Panc1 (cell line): Measurements from ENCODE around the gene SH3BGR. TPM values are rescaled to one million over a fixed set of nuclear protein-coding genes. Genes with fewer than 3 reads are reported as not detected.

Source experiments
- ATAC-seq: fragments of 200-7000 bp; cut with Tn5 transposase; 2 replicates; pipeline ENCODE4 v1.9.1; 2020; ENCODE audit warnings: mild to moderate bottlenecking, moderate library complexity
- BruUV-seq: library from RNA; stranded (reverse); fragments of 400-500 nt; replicated peaks from 2 replicates; lab custom pipeline; 2021; lab: Mats Ljungman, UMichigan
- CTCF ChIA-PET: fragments of 300-600 bp; sonication (Branson Sonifier 250); formaldehyde crosslinking; loops from one replicate; lab custom pipeline; 2022; ENCODE audit warnings: antibody characterized with exemption; lab: Charles Lee
- POLR2A ChIA-PET: fragments of 300-600 bp; sonication (Branson Sonifier 250); formaldehyde crosslinking; loops from one replicate; lab custom pipeline; 2022; ENCODE audit warnings: antibody characterized with exemption; lab: Charles Lee
- DNase-seq: peaks from one replicate; pipeline ENCODE4 v3.0.0-alpha.2; 2010; ENCODE audit warnings: low read depth, low spot score
- H3K27ac ChIP-seq: 2 replicates; pipeline ENCODE4 v1.5.1; 2011; ENCODE audit warnings: mild to moderate bottlenecking, low read length, inconsistent platforms
- H3K27me3 ChIP-seq: fragments of 200-500 bp; sonication (Bioruptor generic); 2 replicates; pipeline ENCODE4 v1.6.0; 2014; ENCODE audit warnings: low read length, inconsistent platforms; ENCODE audit not compliant: control insufficient read depth, insufficient read depth
- H3K36me3 ChIP-seq: fragments of 200-500 bp; sonication (Bioruptor generic); 2 replicates; pipeline ENCODE4 v1.5.1; 2014; ENCODE audit warnings: inconsistent platforms, mild to moderate bottlenecking, low read length, moderate library complexity; ENCODE audit not compliant: control insufficient read depth, insufficient read depth
- H3K4me1 ChIP-seq: 2 replicates; pipeline ENCODE4 v1.5.1; 2011; ENCODE audit warnings: inconsistent platforms, mild to moderate bottlenecking, low read length, moderate library complexity; ENCODE audit not compliant: control insufficient read depth, insufficient read depth
- H3K4me3 ChIP-seq, 2 experiments: 2 replicates each; pipeline ENCODE4 v1.5.1; 2011 to 2012; ENCODE audit warnings: low read depth in 2 of 2, low read length in 2 of 2, mild to moderate bottlenecking in 2 of 2, inconsistent platforms in 1 of 2, moderate library complexity in 1 of 2
- H3K9me3 ChIP-seq: fragments of 200-500 bp; sonication (Bioruptor generic); 2 replicates; pipeline ENCODE4 v1.5.1; 2014; ENCODE audit warnings: low read depth, mild to moderate bottlenecking, inconsistent platforms, low read length, moderate library complexity; ENCODE audit not compliant: control insufficient read depth, insufficient read depth
- POLR2AphosphoS5 ChIP-seq: IDR thresholded peaks from 2 replicates; pipeline ENCODE4 v1.6.1; 2012; ENCODE audit warnings: mild to moderate bottlenecking, low read depth, low read length, moderate library complexity
- SIN3A ChIP-seq: IDR thresholded peaks from 2 replicates; pipeline ENCODE4 v1.6.1; 2012; ENCODE audit warnings: low read depth, mild to moderate bottlenecking, low read length, moderate library complexity, borderline replicate concordance; ENCODE audit not compliant: insufficient read depth
- TCF7L2 ChIP-seq: IDR thresholded peaks from 2 replicates; pipeline ENCODE4 v1.6.1; 2011; ENCODE audit warnings: mild to moderate bottlenecking, low read depth, low read length, inconsistent platforms
- in situ Hi-C: cut with HindIII; loops from 2 replicates; pipeline ENCODE4 v1.10.0; 2016; ENCODE audit warnings: low sequenced_read_pairs, low pct_unique_long_range_greater_than_20kb
- intact Hi-C: fragments of 100-400 bp; cut with micrococcal nuclease; formaldehyde crosslinking; loops from one replicate; pipeline ENCODE4 v1.10.0; 2022; ENCODE audit not compliant: unreplicated experiment
- total RNA-seq: library from RNA; stranded (reverse); gene quantifications from one replicate; pipeline ENCODE4 v1.2.1, GENCODE V29; 2021; ENCODE audit not compliant: unreplicated experiment
- TF ChIP-seq, protein P1 (sequence below), 2 experiments: IDR thresholded peaks; 2 replicates each; pipeline ENCODE4 v1.6.1; 2011 to 2012; ENCODE audit warnings: low read depth in 2 of 2, control low read depth in 1 of 2, low read length in 1 of 2, mild to moderate bottlenecking in 1 of 2, moderate library complexity in 1 of 2; ENCODE audit not compliant: insufficient read depth in 1 of 2
- TF ChIP-seq, protein P2 (sequence below): fragments of 450-650 bp; IDR thresholded peaks from 2 replicates; pipeline ENCODE4 v1.5.1; 2017; ENCODE audit warnings: mild to moderate bottlenecking

The SH3BGR gene
- total RNA-seq, 1 experiment from 2014 or later = 1.7 TPM

DNA sequence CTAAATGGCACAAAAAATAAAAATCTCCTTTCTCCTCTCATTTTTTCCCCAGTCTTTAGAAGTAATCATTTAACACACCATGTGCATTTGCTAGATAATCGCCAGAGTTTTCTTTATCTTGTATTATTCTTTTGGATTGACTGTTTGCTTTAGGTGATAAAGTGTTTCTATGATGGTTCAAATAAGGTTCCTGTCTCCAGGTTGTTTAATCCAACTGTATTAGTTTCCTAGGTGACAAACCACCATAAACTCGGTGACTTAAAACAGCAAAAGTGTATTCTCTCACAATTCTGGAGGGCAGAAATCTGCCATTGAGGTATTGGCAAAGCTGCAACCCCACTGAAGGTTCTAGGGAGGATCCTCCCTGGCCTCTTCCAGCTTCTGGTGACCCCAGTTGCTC is 109.4 kb downstream of the SH3BGR start:
- no peak for DNase-seq
- no peak for ATAC-seq
- H3K36me3 ChIP-seq = no peaks in the 10 kb centered on the region
- H3K27me3 ChIP-seq = no peaks in the 10 kb centered on the region
- no TSS peak for BruUV-seq
- H3K4me1 ChIP-seq = no peaks in the 10 kb centered on the region
- H3K27ac ChIP-seq = no peak overlapping the region
- POLR2A ChIA-PET = no interaction called here
- H3K4me3 ChIP-seq = no peak overlapping the region
- CTCF ChIA-PET = no interaction called here
- intact Hi-C loops (no loop called here), in situ Hi-C loops (no loop called here)
- H3K9me3 ChIP-seq = no peaks in the 10 kb centered on the region
- TF ChIP-seq TCF7L2 (no peak), SIN3A (no peak), POLR2AphosphoS5 (no peak)
- TF ChIP-seq, protein P1, sequence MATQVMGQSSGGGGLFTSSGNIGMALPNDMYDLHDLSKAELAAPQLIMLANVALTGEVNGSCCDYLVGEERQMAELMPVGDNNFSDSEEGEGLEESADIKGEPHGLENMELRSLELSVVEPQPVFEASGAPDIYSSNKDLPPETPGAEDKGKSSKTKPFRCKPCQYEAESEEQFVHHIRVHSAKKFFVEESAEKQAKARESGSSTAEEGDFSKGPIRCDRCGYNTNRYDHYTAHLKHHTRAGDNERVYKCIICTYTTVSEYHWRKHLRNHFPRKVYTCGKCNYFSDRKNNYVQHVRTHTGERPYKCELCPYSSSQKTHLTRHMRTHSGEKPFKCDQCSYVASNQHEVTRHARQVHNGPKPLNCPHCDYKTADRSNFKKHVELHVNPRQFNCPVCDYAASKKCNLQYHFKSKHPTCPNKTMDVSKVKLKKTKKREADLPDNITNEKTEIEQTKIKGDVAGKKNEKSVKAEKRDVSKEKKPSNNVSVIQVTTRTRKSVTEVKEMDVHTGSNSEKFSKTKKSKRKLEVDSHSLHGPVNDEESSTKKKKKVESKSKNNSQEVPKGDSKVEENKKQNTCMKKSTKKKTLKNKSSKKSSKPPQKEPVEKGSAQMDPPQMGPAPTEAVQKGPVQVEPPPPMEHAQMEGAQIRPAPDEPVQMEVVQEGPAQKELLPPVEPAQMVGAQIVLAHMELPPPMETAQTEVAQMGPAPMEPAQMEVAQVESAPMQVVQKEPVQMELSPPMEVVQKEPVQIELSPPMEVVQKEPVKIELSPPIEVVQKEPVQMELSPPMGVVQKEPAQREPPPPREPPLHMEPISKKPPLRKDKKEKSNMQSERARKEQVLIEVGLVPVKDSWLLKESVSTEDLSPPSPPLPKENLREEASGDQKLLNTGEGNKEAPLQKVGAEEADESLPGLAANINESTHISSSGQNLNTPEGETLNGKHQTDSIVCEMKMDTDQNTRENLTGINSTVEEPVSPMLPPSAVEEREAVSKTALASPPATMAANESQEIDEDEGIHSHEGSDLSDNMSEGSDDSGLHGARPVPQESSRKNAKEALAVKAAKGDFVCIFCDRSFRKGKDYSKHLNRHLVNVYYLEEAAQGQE (IDR thresholded peaks at IDR 0.05; ENCODE audit: insufficient read depth in 1 of 2, low read depth in 2 of 2, low read length in 1 of 2) = no peak
- TF ChIP-seq, protein P2, sequence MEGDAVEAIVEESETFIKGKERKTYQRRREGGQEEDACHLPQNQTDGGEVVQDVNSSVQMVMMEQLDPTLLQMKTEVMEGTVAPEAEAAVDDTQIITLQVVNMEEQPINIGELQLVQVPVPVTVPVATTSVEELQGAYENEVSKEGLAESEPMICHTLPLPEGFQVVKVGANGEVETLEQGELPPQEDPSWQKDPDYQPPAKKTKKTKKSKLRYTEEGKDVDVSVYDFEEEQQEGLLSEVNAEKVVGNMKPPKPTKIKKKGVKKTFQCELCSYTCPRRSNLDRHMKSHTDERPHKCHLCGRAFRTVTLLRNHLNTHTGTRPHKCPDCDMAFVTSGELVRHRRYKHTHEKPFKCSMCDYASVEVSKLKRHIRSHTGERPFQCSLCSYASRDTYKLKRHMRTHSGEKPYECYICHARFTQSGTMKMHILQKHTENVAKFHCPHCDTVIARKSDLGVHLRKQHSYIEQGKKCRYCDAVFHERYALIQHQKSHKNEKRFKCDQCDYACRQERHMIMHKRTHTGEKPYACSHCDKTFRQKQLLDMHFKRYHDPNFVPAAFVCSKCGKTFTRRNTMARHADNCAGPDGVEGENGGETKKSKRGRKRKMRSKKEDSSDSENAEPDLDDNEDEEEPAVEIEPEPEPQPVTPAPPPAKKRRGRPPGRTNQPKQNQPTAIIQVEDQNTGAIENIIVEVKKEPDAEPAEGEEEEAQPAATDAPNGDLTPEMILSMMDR = no peak

DNA sequence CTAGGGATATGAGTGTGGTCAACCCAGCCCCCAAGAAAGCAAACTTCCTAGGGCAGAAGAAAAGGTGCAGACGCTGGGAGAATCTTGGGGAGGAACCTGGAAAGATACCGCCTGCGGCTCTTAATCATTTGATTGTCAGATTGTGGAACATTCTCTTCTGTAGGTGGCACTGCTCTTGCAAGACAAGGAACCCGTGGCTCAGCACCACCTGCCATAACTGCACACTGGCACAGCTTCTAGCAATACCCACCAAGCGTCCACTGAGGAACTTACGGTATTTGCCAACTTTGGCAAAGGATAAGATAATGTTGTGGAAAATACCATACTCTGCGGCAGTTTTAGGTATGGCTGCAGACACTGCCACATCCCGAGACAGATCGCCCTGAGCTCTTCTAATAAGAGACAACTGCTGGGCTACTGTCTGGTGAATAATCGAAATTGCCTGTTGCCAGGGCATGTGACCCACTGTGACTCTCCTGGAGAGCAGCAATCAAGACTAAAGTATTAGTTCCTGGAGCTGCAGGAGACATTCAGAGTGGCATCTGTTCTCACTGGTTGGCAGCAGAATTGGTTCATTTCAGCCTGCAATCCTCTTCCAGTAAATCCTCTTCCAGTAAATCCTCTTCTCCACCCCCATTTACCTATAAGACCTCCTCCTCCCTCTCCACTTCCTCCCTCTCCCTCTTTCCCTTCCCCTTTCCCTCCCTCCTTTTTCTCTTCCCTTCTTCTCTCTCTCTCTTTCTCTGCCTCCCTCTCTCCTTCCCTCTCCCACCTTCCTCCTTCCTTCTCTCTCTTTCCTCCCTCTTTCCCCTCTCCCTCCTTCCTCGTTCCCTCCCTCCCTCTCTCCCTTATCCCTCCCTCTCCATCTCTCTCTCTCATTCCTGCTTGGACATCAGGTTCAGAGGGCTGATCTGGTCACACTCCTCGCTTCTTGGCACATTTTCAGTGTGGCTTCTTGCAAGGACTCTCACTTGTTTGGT is 111.3 kb downstream of the SH3BGR start:
- no peaks in the 10 kb centered on the region for H3K36me3 ChIP-seq
- CTCF ChIA-PET = no interaction called here
- no peaks in the 10 kb centered on the region for H3K4me1 ChIP-seq
- BruUV-seq = no TSS peak
- intact Hi-C loops (no loop called here), in situ Hi-C loops (no loop called here)
- H3K4me3 ChIP-seq = no peak overlapping the region
- TF ChIP-seq POLR2AphosphoS5 = no peak
- TF ChIP-seq, protein P1 (IDR thresholded peaks at IDR 0.05; ENCODE audit: insufficient read depth in 1 of 2, low read depth in 2 of 2, low read length in 1 of 2) = no peak
- TF ChIP-seq SIN3A = no peak
- TF ChIP-seq, protein P2 = no peak
- TF ChIP-seq TCF7L2 = no peak
- H3K9me3 ChIP-seq = no peaks in the 10 kb centered on the region
- ATAC-seq = no peak
- H3K27me3 ChIP-seq = no peaks in the 10 kb centered on the region
- no peak overlapping the region for H3K27ac ChIP-seq
- POLR2A ChIA-PET = no interaction called here
- no peak for DNase-seq
